Epithelial cell of esophagus (primary cell): ENCODE data around the gene RET.

Source experiments
- DNase-seq: peaks from one replicate; pipeline ENCODE4 v3.0.0; 2010; ENCODE audit warnings: low read depth
- H3K4me3 ChIP-seq: 2 replicates; pipeline ENCODE4 v1.5.1; 2011; ENCODE audit warnings: mild to moderate bottlenecking, low read length, control low read depth
- CTCF ChIP-seq: IDR thresholded peaks from 2 replicates; pipeline ENCODE4 v1.5.1; 2011; ENCODE audit warnings: low read depth, mild to moderate bottlenecking, low read length, control low read depth, inconsistent platforms; ENCODE audit not compliant: insufficient read depth; ENCODE audit errors: missing control alignments

The RET gene

GRCh38 chr10:43099928-43100327, 23.1 kb downstream of the RET start:
- no peak for TF ChIP-seq CTCF
- no peak for DNase-seq
- no peak overlapping the region for H3K4me3 ChIP-seq

GRCh38 chr10:43100366-43100765, 23.5 kb downstream of the RET start:
- no peak overlapping the region for H3K4me3 ChIP-seq
- no peak for DNase-seq
- TF ChIP-seq CTCF = no peak

- H3K4me3 ChIP-seq = no peak overlapping the region
- no peak for DNase-seq
- TF ChIP-seq CTCF = no peak
Observed at GRCh38 chr10:43102063-43102828, 25.4 kb downstream of the RET start.

GRCh38 chr10:43105102-43105955, 28.5 kb downstream of the RET start:
- peak overlapping the region; percentile 49 for H3K4me3 ChIP-seq
- TF ChIP-seq CTCF = peak; percentile 73
- peak; percentile 68 for DNase-seq

GRCh38 chr10:43105956-43106229, 29.0 kb downstream of the RET start:
- no peak overlapping the region for H3K4me3 ChIP-seq
- no peak for TF ChIP-seq CTCF
- no peak for DNase-seq

- no peak overlapping the region for H3K4me3 ChIP-seq
- no peak for DNase-seq
- no peak for TF ChIP-seq CTCF
Observed at GRCh38 chr10:43106256-43107091, 29.6 kb downstream of the RET start.
